ENCODE data around the gene ENAH. TPM values are rescaled to one million over a fixed set of nuclear protein-coding genes. Genes with fewer than 3 reads are reported as not detected.
A peak's percentile ranks its signal among the peaks of the same experiment; 100 is the strongest.
"Not testable (repeated sequence)": the region's sequence is repeated elsewhere in the genome, so short reads cannot be mapped to it uniquely, and the experiment has no call there.

The ENAH gene
- total and polyA plus RNA-seq, 7 experiments from 2014 or later, result 0.08 to 0.42 (median 0.16) TPM; not detected in 4

DNA sequence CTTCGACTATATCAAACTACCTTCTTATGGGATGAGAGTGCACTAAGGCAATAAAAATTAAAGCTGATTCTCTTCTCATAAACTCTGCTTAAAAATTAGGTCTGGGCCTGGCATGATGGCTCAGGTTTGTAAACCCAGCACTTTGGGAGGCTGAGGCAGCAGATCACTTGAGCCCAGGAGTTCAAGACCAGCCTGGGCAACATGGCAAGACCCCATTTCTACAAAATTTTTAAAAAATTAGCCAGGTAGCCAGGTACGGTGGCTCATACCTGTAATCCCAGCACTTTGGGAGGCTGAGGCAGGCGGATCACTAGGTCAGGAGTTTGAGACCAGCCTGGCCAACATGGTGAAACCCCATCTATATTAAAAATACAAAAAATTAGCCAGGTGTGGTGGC is 3.3 kb upstream of the ENAH start:
- H3K36me3 ChIP-seq (ENCODE audit: control insufficient read depth in 2 of 3, insufficient read depth in 3 of 3, low read length in 3 of 3); H3K4me3 ChIP-seq (ENCODE audit: low read length); H3K27ac ChIP-seq (ENCODE audit: low read depth, low read length); ATAC-seq; H3K27me3 ChIP-seq (ENCODE audit: control insufficient read depth in 2 of 2, insufficient read depth in 2 of 2, low read length in 2 of 2); H3K9me3 Mint-ChIP-seq; H3K36me3 Mint-ChIP-seq; H3K27ac Mint-ChIP-seq; H3K9me3 ChIP-seq (ENCODE audit: control insufficient read depth in 2 of 3, low read length in 3 of 3); DNase-seq; H3K4me3 Mint-ChIP-seq: not testable (repeated sequence)
- Mint-ChIP-seq H3K27me3 (peaks cover 10 to 41% (median 12%) of the 10 kb centered on the region in 5 donors), H3K4me1 (peaks cover 9 to 17% (median 15%) of the 10 kb centered on the region in 7 donors)
- peaks cover 5 to 12% of the 10 kb centered on the region in 2 donors for H3K4me1 ChIP-seq (ENCODE audit: control insufficient read depth in 2 of 2, insufficient read depth in 2 of 2, low read length in 2 of 2)
- ChIA-PET CTCF (interaction anchor here (0.7 kb wide), 1 partner anchor 210 kb away, joined by 3 read pairs; no protein-coding TSS in a partner anchor), POLR2A (interaction anchor here (0.6 to 1.0 kb wide), 2 partner anchors 195 to 267 kb away, joined by 3 read pairs; no protein-coding TSS in a partner anchor)
- intact Hi-C loops (cut with micrococcal nuclease), result loop anchor here in 1 of 2 donors (10.0 kb wide), 2 partner anchors 181 to 319 kb away; no protein-coding TSS in a partner anchor

DNA sequence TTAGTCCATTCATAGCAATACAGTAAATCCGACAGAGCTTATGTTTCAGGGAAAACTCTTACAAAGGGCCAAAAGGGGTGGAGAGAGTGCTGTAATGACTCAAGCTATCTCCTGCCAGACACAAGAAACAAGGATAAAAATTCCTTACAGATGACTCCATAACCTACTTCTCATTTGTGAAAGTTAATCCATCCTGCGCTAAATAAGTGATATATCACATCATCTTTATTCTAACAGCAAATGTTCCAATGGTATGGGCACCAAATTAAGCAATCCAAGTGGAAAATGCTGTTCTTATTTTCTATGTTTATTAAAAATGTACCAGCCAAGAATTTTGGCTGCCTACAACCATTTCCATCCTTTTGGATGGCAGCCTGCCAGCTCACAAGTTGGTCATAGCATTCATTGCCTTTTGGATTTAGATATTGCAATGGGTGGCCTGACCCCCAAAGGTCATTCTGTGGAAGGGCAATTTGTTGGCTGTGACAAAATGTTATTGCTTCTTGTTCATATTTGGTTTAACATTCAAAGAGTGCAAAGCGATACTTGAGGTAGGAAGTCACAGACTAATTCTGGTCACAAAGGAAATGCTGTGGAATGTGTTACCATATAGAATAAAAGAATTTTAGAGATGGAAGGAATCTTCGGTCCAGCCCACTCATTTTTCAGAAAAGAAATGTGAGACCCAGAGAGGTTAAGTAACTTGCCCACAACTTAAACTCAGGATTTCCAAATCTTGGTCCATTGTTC is 2.8 kb upstream of the ENAH start:
- POLR2A ChIA-PET, result interaction anchor here (0.6 kb wide), 1 partner anchor 268 kb away, joined by 3 read pairs; no protein-coding TSS in a partner anchor
- no peak for DNase-seq
- CTCF ChIA-PET, result interaction anchor here (0.7 kb wide), 1 partner anchor 9 kb away, joined by 3 read pairs; no protein-coding TSS in a partner anchor
- Mint-ChIP-seq H3K4me3 (peak overlapping the region in 2 of 10 donors; percentile 22 to 57), H3K27me3 (peaks cover 10 to 47% (median 18%) of the 10 kb centered on the region in 5 donors), H3K9me3 (no peaks in the 10 kb centered on the region), H3K36me3 (peaks cover 0 to 4% (median 0%) of the 10 kb centered on the region in 5 donors), H3K4me1 (peaks cover 9 to 19% (median 16%) of the 10 kb centered on the region in 7 donors), H3K27ac (no peak overlapping the region)
- H3K4me1 ChIP-seq (ENCODE audit: control insufficient read depth in 2 of 2, insufficient read depth in 2 of 2, low read length in 2 of 2), result peaks cover 5 to 12% of the 10 kb centered on the region in 2 donors
- H3K27me3 ChIP-seq (ENCODE audit: control insufficient read depth in 2 of 2, insufficient read depth in 2 of 2, low read length in 2 of 2), result peaks cover 0 to 5% of the 10 kb centered on the region in 2 donors
- no peak for ATAC-seq
- no peaks in the 10 kb centered on the region for H3K36me3 ChIP-seq (ENCODE audit: control insufficient read depth in 2 of 3, insufficient read depth in 3 of 3, low read length in 3 of 3)
- intact Hi-C loops (cut with micrococcal nuclease), result loop anchor here in 1 of 2 donors (10.0 kb wide), 2 partner anchors 181 to 319 kb away; no protein-coding TSS in a partner anchor
- no peak overlapping the region for H3K27ac ChIP-seq (ENCODE audit: low read depth, low read length)
- no peaks in the 10 kb centered on the region for H3K9me3 ChIP-seq (ENCODE audit: control insufficient read depth in 2 of 3, low read length in 3 of 3)
- H3K4me3 ChIP-seq (ENCODE audit: low read length), result no peak overlapping the region

DNA sequence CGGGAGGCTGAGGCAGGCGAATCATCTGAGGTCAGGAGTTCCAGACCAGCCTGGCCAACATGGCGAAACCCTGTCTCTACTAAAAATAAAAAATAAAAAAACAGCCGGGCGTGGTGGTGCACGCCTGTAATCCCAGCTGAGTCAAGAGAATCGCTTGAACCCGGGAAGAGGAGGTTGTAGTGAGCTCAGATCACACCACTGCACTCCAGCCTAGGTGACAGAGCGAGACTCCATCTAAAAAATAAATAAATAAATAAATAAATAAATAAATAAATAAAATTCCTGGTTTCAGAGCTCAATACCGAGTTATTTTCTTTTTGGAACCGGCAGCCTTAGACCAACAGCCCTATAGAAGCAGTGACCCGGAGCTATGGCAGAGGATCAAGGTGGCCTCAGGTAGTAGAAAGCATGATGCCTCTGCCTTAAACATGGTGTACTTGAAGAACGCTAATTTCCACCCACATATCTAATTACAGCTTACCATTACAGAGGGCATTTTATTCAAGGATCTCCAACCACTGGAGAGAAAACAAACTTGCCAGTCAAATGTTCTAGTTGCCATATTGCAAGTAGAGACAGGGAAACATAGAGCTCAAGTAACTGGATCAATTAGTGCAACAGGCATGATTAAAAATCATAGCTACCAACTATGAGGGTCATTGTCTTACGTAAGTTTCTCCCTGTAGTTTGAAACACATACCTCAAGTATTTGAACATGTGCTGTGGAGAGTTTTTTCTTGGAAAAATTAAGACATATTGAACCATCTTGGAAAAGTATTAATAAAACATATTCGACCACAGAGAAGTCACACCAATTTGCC is 2.0 kb upstream of the ENAH start:
- H3K4me1 ChIP-seq (ENCODE audit: control insufficient read depth in 2 of 2, insufficient read depth in 2 of 2, low read length in 2 of 2), result peaks cover 5 to 12% of the 10 kb centered on the region in 2 donors
- CTCF ChIA-PET, result interaction anchor here (0.7 kb wide), 1 partner anchor 10 kb away, joined by 3 read pairs; no protein-coding TSS in a partner anchor
- H3K4me3 ChIP-seq (ENCODE audit: low read length), result no peak overlapping the region
- H3K27me3 ChIP-seq (ENCODE audit: control insufficient read depth in 2 of 2, insufficient read depth in 2 of 2, low read length in 2 of 2), result peaks cover 0 to 8% of the 10 kb centered on the region in 2 donors
- Mint-ChIP-seq H3K9me3 (no peaks in the 10 kb centered on the region), H3K27ac (no peak overlapping the region), H3K27me3 (peaks cover 14 to 55% (median 26%) of the 10 kb centered on the region in 5 donors), H3K36me3 (peaks cover 0 to 4% (median 0%) of the 10 kb centered on the region in 5 donors), H3K4me3 (peak overlapping the region; percentile 9 to 95 (median 80)), H3K4me1 (peaks cover 9 to 19% (median 16%) of the 10 kb centered on the region in 7 donors)
- intact Hi-C loops (cut with micrococcal nuclease), result loop anchor here in 1 of 2 donors (10.0 kb wide), 2 partner anchors 180 to 320 kb away; no protein-coding TSS in a partner anchor
- DNase-seq, result no peak
- no peaks in the 10 kb centered on the region for H3K9me3 ChIP-seq (ENCODE audit: control insufficient read depth in 2 of 3, low read length in 3 of 3)
- POLR2A ChIA-PET, result no interaction called here
- no peak overlapping the region for H3K27ac ChIP-seq (ENCODE audit: low read depth, low read length)
- no peaks in the 10 kb centered on the region for H3K36me3 ChIP-seq (ENCODE audit: control insufficient read depth in 2 of 3, insufficient read depth in 3 of 3, low read length in 3 of 3)
- ATAC-seq, result no peak

DNA sequence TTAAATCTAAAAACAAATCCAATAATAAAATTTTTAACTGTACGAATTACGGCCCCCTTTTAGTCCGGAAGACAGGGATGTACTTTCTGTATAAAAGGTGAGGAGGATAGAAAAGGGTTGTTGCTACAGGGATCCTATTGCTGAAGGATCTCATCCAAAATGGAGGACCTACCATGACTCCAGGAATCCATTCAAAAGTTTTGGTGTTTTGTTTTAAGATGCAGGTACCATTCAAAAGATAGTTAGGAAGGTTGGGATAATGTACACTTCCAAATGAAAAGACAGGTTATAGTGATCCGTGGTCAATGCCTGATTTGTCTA is 1.3 kb upstream of the ENAH start:
- intact Hi-C loops (cut with micrococcal nuclease), result loop anchor here in 1 of 2 donors (10.0 kb wide), 2 partner anchors 179 to 321 kb away; no protein-coding TSS in a partner anchor

DNA sequence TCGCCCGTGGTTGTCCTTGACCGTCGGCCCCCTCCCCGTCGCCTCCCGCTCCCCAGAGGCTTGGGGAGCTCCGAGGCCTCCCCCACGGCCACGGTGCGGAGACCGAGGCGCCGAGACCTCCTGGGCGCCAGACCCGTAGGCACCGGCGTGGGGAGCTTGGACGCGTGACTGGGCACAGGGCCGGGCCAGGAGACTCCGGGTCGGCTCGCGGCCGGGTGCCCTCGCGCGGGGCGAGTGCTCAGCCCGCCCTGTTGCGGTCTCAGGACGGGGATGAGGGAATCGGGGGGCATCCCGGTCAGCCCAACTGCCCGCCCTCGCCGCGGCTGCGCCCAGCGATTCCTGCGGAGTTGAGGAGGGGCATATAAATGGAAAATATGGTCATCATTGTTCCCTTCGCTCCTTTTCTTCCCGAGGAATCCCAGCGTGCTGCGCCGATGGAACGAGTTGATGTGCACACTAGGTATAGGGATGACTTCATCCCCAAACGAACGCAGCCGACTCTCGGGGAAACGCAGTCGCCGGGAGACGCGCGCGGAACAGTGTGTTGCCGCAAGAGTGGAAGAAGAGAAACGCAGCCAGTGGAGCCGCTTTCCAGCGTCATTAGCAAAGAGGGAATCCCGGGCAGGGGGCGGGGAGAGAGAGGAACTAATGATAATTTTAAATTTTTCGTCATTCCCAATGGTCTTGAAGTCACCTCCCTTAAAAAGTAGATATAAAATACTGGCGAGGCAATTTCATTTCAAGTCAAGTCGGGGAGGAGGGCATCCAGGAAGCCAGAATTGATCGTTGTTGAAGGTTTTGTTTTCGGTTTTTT is 747 bp upstream of the ENAH start:
- Mint-ChIP-seq H3K4me3 (peak overlapping the region; percentile 76 to 95 (median 85)), H3K4me1 (peaks cover 9 to 19% (median 16%) of the 10 kb centered on the region in 7 donors), H3K36me3 (peaks cover 0 to 4% (median 0%) of the 10 kb centered on the region in 5 donors), H3K27ac (peak overlapping the region in 4 of 9 donors; percentile 3 to 78 (median 43)), H3K27me3 (peaks cover 22 to 65% (median 33%) of the 10 kb centered on the region in 5 donors), H3K9me3 (no peaks in the 10 kb centered on the region)
- intact Hi-C loops (cut with micrococcal nuclease), result loop anchor here (1.0 to 10.0 kb wide), 4 partner anchors 124 to 321 kb away; partner anchors contain the start of gene SRP9 (in 1 of the 2)
- no peaks in the 10 kb centered on the region for H3K36me3 ChIP-seq (ENCODE audit: control insufficient read depth in 2 of 3, insufficient read depth in 3 of 3, low read length in 3 of 3)
- no peak overlapping the region for H3K27ac ChIP-seq (ENCODE audit: low read depth, low read length)
- DNase-seq (peak in 7 of 9 donors; percentile 11 to 27 (median 18)), ATAC-seq (peak; percentile 37)
- peaks cover 5 to 12% of the 10 kb centered on the region in 2 donors for H3K4me1 ChIP-seq (ENCODE audit: control insufficient read depth in 2 of 2, insufficient read depth in 2 of 2, low read length in 2 of 2)
- POLR2A ChIA-PET, result interaction anchor here (0.7 kb wide), 1 partner anchor 9 kb away, joined by 3 read pairs; no protein-coding TSS in a partner anchor
- peak overlapping the region; percentile 58 for H3K4me3 ChIP-seq (ENCODE audit: low read length)
- peaks cover 0 to 12% of the 10 kb centered on the region in 2 donors for H3K27me3 ChIP-seq (ENCODE audit: control insufficient read depth in 2 of 2, insufficient read depth in 2 of 2, low read length in 2 of 2)
- no peaks in the 10 kb centered on the region for H3K9me3 ChIP-seq (ENCODE audit: control insufficient read depth in 2 of 3, low read length in 3 of 3)
- CTCF ChIA-PET, result no interaction called here

More for the DNA sequence above, 1.3 kb upstream of the ENAH start:
- Histone ChIP-seq H3K4me3 (ENCODE audit: low read length) (peak overlapping the region; percentile 58), H3K9me3 (ENCODE audit: control insufficient read depth in 2 of 3, low read length in 3 of 3) (no peaks in the 10 kb centered on the region), H3K27me3 (ENCODE audit: control insufficient read depth in 2 of 2, insufficient read depth in 2 of 2, low read length in 2 of 2) (peaks cover 0 to 12% of the 10 kb centered on the region in 2 donors), H3K4me1 (ENCODE audit: control insufficient read depth in 2 of 2, insufficient read depth in 2 of 2, low read length in 2 of 2) (peaks cover 5 to 12% of the 10 kb centered on the region in 2 donors), H3K36me3 (ENCODE audit: control insufficient read depth in 2 of 3, insufficient read depth in 3 of 3, low read length in 3 of 3) (no peaks in the 10 kb centered on the region), H3K27ac (ENCODE audit: low read depth, low read length) (no peak overlapping the region)
- ChIA-PET POLR2A (no interaction called here), CTCF (no interaction called here)
- Mint-ChIP-seq H3K4me1 (peaks cover 9 to 19% (median 16%) of the 10 kb centered on the region in 7 donors), H3K27me3 (peaks cover 20 to 61% (median 30%) of the 10 kb centered on the region in 5 donors), H3K9me3 (no peaks in the 10 kb centered on the region), H3K27ac (peak overlapping the region in 2 of 9 donors; percentile 71 to 78), H3K36me3 (peaks cover 0 to 4% (median 0%) of the 10 kb centered on the region in 5 donors), H3K4me3 (peak overlapping the region; percentile 76 to 95 (median 85))
- ATAC-seq (no peak), DNase-seq (no peak)

Data from naive thymus-derived CD4-positive, alpha-beta T cell (primary cell).